Stimulated activated CD4-positive, alpha-beta T cell treated with anti-CD3 and anti-CD28 coated beads, Interleukin-4, amount 100 ng/mL, for 1 hour (primary cell): Measurements from ENCODE around the gene H1-8.
"Not testable (repeated sequence)": the region's sequence is repeated elsewhere in the genome, so short reads cannot be mapped to it uniquely, and the experiment has no call there.

Experiments
- DNase-seq: peaks from one replicate; pipeline ENCODE4 v3.0.0-alpha.2; 2020

H1-8 gene

DNA sequence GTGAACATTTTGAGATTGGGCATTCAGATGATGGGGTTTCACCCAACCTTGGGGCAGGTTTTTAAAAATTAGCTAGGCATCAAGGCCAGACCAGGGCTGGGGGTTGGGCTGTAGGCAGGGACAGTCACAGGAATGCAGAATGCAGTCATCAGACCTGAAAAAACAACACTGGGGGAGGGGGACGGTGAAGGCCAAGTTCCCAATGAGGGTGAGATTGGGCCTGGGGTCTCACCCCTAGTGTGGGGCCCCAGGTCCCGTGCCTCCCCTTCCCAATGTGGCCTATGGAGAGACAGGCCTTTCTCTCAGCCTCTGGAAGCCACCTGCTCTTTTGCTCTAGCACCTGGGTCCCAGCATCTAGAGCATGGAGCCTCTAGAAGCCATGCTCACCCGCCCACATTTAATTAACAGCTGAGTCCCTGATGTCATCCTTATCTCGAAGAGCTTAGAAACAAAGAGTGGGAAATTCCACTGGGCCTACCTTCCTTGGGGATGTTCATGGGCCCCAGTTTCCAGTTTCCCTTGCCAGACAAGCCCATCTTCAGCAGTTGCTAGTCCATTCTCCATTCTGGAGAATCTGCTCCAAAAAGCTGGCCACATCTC is 8.4 kb upstream of the H1-8 start:
- DNase-seq, result no peak

DNA sequence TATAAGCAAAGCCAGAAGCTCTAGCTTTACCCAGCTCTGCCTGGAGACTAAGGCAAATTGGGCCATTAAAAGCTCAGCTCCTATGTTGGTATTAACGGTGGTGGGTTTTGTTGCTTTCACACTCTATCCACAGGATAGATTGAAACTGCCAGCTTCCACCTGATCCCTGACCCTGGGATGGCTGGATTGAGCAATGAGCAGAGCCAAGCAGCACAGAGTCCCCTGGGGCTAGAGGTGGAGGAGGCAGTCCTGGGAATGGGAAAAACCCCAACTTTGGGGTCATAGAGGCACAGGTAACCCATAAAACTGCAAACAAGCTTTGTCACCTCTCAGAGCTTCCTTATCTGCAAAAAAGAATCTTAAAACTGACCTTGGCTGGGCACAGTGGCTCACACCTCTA is 7.9 kb upstream of the H1-8 start:
- no peak for DNase-seq

DNA sequence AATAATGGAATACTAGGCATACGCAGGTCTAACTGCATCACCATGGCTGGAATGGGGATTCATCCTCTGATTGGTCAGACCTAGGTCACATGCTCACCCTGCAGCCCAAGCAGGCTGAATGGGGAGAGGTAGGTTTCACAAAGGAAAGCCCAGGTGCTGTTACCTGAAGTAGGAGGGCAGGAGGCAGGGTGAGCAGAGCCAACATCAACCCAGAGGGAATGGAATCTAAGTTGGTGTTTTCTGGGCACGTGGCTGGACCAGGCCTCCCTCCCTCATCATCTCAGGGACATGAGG is 6.7 kb upstream of the H1-8 start:
- no peak for DNase-seq

DNA sequence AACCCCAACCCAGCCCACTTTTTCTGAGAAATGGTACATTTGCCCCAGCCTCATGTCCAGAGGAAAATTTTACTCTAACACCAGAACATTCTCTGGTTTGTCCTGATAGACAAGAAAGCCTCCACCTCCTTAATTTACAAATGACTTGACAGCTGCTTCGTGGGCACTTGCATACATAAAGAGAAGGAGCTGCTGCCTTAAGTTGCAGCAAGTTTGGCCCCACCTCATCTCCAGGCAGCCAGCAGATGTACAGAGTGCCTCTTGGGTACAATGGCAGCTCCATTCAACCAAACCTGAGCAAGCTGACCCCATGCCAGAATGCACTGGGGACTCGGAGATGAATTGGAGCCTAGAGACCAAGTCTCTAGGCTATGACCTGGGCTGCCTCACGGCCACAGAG is 6.2 kb upstream of the H1-8 start:
- DNase-seq, result no peak

DNA sequence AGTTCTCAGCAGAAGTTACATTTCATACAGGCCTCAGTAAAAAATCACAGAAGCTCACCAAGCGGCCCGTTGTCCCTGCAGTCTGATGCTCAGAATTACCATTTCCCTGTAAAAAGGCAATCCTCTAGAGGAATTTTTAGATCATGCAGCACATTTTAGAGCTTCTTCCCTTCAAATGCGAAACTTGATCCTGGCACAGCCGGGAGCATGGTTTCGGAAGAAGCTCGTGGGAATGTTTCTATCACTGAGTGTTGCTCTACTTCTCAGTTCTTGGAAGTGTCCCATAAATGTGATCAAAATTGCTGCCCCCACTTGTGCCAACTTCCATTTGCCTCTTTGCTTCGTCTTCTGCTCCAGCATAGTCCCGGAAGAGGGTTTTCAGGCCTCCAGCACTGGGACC is 3.8 kb upstream of the H1-8 start:
- no peak for DNase-seq

DNA sequence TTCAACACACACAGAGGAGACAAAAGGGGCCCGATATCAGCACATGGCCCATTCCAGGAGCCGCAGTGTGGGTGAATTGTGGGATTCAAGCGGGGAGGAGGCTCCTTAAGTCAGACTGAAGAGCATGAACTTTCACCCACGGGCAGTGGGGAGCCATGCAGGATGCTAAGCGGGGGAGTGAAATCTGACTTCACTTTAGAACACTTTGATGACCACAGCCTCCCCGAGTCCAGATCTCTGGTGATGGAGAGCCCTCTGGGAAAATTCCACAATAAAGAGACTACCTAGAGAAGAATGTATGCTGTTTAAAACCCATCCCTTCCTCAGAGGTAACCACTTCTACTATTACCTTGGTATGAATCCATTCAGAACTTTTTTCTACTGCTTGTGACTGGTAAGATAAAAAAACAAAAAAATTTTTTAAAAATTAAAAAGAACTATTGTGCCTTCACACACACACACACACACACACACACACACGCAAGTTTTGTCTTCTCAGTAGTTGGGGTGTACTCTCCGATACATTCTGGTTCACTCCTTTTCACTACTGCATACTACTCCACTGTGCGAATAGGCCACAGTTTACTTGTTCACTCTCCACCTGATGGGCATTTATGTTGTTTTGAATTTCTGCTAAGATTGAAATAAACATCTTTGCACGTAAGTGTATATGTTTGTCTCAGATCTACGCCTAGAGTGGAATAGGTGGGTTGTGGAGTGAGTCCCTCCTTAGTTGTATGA is 2.0 kb upstream of the H1-8 start:
- DNase-seq, result no peak

DNA sequence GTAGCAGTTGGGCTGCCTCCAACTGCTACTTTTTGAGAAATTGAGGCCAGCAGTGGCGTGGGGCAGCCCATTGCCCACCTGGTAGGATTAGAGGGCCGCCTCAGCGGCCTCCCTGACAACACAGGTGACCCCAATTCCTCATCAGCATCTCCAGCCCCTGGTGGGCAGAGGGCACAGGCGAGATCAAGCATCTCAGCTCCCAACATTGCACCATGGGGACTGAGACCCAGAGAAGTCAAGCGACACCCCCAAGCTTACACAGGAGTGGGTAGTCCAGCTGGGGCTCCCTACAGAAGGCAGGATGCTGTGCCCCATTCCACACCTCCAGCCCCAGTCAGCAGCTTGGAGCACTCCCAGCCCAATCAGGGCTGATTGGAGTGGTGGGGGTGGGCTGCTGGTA is 228 bp upstream of the H1-8 start:
- no peak for DNase-seq

DNA sequence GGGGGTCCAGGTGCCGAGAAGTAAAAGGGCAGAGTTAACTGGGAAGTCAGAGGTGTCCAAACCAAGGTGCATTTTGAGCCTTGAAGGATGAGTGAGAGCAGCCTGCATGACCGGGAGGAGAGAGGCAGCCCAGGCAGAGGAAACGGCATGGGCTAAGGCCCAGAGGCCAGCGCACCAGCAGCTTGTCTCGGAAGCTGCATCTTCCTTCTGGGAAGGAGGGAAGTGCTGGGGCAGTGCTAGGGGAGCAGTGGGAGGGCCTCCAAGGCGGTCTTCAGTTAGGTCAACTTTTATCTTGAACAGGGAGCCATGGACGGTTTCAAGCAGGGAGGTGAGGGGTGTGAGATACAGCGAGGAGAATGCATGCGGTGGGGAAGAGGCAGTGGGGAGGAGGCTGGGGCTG is 1.0 kb downstream of the H1-8 start:
- DNase-seq, result no peak

DNA sequence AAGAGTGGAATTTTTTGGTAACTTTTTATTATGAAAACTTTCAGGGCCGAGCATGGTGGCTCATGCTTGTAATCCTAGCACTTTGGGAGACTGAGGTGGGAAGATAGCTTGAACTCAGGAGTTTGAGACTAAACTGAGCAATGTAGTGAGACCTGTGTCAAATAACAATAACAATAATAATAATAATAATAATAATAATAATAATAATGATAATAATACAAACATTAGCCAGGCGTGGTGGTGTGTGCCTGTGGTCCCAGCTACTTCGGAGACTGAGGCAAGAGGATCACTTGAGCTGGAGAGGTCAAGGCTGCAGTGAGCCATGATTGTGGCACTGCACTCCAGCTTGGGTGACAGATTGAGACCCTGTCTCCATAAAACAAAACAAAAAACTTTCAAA is 3.0 kb downstream of the H1-8 start:
- DNase-seq, result not testable (repeated sequence)

DNA sequence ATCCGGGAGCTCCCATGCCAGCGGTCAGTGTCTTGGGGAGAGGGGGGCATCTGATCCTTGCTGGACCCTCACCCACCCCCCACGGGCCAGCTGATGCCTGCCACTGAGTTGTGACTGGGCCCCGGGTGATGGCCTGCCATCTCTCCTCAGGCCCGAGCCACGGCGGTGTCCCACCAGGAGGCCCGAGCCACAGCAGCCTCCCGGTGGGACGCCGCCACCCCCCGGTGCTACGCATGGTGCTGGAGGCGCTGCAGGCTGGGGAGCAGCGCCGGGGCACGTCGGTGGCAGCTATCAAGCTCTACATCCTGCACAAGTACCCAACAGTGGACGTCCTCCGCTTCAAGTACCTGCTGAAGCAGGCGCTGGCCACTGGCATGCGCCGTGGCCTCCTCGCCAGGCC is 4.3 kb downstream of the H1-8 start:
- DNase-seq, result no peak

DNA sequence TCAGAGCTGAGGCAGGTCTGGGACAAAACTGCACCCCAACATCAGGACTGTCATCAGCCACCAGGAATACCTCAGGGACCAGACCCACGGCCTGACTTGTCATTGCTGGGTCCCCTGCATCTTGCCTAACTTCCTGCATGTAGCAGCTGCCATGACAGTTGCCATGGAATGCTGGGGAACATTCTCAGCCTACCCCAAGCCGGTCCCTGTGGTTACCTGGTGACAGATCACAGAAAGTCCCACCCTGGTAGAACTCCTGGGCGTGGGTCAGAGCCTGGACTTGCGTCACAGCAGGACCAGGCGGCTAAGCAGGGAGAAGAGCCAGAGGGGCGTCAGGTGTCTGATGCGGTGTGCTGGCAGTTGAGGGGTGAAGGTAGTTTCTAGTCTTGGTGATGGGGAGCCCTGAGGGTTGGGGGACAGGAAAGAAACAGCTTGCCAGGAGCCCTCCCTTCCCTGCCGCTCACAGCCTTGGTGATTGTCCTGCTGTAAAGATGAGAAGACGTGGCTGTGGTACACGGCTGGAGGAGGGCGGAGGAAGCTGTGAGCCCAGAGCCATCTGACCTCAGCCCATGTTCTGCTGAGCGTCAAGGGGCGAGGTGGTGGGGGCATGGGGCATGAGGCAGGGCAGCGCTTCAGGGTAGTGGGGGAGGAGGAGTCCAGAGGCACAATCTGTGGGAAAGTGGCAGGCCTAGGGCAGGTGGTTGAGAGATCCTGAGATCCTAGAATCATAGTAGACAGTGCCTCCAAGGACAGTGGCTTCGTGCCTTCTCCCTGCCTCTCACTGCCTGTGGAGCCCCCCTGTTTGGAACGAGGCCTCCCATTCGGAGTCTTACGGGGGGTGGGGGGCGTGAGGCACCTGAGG is 5.4 kb downstream of the H1-8 start:
- no peak for DNase-seq

DNA sequence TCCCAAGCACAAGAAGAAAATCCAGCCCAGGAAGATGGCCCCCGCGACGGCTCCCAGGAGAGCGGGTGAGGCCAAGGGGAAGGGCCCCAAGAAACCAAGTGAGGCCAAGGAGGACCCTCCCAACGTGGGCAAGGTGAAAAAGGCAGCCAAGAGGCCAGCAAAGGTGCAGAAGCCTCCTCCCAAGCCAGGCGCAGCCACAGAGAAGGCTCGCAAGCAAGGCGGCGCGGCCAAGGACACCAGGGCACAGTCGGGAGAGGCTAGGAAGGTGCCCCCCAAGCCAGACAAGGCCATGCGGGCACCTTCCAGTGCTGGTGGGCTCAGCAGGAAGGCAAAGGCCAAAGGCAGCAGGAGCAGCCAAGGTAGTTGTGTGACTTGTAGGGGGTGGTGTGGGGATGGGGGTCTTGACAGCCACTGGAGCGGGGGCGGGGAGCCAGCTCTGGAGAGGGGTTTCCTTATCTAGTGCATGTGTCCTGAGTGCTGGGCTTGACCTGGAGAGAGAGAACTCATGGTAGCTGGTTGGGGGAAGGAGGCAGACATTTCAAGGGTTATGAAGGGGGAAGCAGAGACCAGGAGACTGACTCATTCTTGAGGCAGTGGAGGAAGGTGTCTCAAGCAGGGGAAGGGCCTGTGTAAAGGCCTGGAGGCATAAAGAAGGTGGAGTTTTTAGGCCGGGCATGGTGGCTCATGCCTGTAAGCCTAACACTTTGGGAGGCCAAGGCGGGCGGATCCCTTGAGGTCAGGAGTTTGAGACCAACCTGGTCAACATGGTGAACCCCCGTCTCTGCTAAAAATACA is 6.2 kb downstream of the H1-8 start:
- DNase-seq, result no peak

DNA sequence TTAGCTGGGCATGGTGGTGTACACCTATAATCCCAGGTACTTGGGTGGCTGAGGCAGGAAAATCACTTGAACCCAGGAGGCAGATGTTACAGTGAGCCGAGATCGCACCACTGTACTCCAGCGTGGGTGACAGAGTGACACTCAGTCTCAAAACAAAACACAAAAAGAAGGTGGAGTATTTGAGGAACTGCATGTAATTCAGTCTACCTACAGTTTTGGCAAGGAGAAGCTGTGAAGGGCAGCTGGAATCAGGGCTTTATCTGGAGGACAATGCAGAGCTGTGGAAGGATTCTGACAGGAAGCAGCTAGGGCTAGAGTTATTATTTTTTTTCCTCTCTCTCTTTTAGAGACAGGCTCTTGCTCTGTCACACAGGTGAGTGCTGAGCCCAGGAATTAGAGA is 6.8 kb downstream of the H1-8 start:
- no peak for DNase-seq

DNA sequence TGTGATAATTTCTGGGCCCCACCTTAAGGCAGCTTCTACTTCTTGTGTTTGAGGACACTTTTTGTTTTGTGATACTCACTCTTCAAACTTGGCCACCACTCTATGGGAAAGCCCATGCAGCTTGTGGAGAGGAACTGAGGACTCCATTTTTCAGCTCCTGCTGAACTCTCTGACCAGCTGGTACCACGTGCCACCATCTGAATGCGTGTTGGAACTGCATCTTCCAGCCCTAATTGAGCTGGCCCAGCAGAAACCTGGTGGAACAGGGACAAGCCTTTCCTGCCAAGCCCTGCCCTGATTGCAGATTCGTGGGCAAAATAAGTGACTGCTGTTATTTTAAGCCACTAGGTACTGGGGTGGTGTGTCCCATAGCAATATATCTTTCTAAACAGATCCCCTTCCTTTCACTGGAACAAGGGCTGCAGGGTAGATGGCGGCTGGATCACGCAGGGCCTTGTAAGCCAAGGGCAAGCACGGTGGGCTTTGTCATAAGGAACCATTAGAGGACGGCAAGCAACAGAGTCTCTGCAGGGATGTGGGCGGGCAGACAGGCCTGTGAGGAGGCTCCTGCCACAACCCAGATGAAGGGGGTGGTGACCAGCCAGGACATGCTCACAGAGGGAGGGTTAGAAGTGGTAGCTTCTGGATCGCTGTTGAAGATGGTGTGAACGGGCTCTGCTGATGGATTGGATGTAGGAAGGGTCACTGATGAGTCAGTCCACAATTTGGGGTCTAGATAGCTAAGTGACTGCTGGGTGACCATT is 9.5 kb downstream of the H1-8 start:
- no peak for DNase-seq

DNA sequence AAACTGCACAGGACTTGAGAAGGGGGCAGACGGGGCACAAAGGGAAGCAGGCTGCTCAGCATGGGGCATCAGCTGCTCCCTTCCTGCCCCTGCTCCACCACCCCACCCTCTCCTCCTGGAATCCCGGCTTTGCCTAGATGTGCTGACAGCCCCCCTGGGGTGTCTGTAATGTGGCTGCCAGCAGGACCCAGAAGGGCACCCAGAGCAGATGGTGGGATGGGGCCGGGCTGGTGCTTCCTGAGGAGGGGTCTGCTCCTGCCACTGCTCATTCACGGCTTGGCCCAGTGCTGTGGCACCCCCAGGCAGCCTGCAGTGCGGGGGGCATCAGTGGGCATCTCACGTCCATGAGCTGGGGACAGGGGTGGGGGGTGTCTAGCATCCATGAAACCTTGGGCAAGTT is 10.2 kb downstream of the H1-8 start:
- no peak for DNase-seq

DNA sequence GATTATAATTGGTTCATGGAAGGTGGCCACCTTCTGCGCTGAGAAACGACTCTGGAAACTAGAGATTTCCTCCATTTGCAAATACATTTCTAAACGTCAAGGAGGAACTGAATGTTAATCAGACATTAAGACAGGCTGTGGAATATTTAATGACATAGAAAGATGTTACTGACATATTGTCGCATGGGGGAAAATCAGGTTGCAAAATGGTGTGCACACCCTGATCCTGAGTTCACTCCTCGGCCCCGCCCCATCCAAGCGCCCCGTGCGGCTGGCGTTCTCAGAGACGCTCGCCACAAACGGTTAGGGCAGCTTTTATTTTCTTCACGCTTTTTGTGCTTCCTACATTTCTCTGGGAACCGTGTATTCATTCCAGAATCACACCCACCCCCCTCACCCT is 10.7 kb downstream of the H1-8 start:
- DNase-seq, result no peak

DNA sequence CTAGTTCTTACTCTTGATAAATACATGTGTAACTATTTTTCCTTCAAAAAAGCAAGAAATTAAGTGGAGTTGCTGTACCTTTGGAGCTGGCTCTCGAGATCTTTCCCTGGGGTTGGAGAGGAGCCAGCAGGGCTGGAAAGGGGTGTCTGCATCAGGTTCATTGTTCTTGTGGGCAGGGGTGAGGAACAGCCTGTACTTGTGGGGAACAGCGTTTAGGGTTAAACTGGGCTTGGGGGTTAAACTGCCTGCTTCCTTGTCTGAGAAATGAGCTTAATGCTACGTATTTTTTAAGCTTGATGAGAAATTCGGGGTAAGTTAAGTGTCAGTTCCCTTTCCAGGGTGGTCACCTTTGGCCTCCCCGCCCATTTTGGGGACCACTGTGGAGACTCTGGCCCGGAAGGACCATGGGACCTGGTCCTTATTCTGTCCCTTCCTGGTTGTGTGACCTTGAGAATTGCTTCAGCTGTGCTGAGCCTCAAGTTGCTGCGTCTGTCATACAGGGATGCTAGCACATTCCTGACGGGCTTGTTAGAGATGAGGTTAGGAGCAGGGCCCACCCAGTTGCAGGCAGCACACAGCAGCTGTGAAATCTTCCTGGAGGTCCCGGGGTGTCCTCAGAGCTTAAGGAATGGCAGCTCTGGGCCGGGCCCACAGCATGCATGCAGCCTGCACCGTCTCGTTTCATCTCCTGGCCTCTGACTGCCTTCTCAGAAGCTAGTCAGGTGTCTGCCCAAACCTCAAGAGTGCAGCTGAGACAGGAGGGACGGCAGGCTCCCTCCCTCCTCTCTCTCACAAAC is 11.6 kb downstream of the H1-8 start:
- DNase-seq, result no peak

DNA sequence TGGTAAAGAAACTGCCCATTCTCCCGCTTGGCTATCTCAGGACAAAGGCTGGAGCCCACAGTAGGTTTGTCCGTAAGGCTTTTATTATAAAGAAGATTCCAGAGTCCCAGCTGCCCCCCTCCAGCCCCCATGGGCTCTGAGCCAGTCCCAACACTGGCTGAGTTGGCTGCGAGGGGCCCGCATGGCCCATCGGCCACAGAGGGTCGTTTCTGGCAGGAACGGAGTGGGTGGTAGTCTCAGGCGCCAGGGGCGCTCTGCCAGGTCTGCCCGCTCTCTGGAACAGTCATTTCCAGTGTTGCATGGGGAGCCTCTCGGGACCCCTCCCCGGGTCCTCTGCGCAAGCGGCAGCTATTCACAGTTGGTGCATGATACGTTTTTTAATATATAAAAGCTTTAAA is 12.2 kb downstream of the H1-8 start:
- DNase-seq, result no peak

DNA sequence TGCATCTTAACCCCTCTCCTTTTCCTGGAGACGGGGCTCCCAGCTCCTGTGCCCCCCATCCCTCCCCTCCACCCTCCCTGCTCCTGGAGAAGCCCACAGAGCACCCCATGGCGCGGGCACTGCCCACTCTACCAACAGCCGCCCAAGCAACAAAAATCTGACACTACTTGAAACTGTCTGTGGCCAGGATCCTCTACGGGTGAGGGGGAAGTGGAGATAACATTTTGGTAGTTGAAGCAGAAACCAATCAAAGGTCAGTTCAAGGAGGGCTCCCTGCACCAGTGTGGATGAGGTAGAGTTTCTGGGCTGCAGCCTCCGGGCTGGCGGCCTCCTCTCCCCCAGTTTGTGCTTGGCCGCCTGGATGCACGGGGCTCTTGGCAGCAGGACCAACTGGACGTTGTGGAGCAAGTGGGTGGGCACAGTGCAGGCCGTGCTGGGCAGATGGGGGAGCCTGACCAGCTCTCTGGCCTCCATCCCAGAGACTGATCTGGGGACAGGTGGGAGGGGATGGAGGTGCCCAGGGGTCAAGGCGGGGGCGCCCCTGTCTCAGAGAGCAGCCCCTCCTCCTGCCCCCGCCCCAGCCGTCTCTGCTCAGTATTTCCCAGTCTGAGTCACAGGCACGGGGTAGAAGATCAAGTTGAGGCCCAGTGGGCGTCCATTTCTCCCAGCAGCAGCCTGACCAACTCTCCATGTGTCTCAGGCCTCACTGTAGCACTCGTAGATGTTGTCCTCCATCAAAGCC is 12.8 kb downstream of the H1-8 start:
- DNase-seq, result no peak

DNA sequence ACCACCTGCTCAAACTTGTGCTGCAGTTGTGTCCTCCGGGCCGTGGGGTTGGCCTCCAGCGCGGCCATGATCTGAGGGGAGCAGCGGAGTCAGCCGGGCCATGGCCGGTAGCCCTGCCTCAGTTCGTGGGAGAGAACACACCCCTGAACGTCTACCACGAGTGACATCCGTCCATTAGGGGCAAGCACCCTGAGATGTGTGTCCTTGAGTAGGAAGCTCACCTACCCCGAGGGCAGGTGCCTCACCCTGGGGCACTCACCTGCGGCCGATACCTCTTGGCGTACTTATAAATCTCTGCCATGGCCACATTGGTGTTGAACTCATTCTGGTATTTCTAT is 13.4 kb downstream of the H1-8 start:
- DNase-seq, result no peak

DNA sequence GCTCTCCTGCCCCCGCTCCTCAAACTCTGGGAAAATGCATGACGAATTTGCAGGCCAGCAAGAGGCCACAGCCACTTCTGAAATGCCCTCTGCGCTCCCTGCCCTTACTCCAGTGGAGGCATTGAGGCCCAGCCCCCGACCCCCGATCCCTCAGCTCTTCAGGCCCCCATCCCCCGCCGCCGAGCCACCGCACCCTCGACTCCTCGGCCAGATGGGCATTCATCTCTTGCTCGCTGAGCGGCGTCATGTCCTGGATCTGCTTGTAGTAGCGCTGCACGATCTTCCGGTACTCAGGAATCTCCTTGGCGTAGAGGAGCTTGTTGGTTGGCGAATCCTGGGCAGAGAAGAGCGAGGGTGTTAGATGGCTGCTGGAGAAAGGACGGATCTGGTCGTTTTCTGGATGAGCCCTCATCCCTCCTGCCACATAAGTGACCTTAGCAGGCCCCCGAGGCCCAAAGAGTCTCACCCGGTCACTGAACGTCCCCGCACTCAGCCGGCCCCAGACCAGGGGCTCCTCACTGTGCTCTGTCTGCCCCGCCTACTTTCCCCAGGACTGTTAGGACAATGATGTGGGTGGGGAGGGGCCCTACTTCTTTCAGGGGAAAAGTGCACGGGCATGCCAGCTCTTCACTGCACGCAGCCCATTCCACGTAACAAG is 14.0 kb downstream of the H1-8 start:
- no peak for DNase-seq
